HG03175 (cell line): ENCODE data around the gene ITGB1.
"Not testable (repeated sequence)": the region's sequence is repeated elsewhere in the genome, so short reads cannot be mapped to it uniquely, and the experiment has no call there.

ENCODE experiments used
- ATAC-seq: cut with Tn5 transposase; IDR thresholded peaks from one replicate; pipeline ENCODE4 v1.9.1; 2021; ENCODE audit warnings: mild to moderate bottlenecking, moderate library complexity; ENCODE audit not compliant: unreplicated experiment

ITGB1 gene

GRCh38 chr10:32940321-32941301, 17.4 kb downstream of the ITGB1 start:
- ATAC-seq: no peak

DNA sequence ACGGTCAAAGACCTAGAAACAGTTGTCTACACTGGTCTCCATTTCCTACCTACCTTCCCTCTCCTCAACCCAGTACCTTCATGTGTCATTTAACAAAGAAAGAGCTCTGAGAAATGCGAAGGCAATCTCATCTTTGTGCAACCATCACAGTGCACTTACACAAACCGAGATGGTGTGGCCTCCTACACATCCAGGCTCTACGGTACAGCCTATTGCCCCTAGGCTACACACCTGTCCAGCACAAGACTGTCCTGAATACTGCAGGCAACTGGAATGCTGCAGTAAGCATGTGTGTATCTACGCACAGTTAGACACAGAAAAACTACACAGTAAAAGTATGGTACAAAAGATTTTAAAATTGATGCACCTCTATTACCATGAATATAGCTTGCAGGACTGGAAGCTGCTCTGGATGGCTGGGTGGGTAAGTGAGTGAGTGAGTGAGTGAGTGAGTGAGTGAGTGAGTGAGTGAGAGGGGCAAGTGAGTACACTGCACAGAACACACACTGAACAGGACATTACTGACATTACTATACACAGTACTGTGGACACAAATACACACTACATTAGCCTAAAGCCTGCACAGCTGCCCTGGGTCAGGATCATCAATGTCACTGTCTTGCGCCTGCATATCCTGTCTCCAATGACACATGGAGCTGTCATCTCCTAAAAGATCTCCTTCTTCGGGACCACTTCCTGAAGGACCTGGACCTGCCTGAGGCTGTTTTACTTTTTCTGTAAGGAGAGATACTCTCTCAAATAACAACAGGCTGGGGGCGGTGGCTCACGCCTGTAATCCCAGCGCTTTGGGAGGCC, 18.5 kb downstream of the ITGB1 start:
- ATAC-seq: no peak

GRCh38 chr10:32938554-32939061, 19.4 kb downstream of the ITGB1 start:
- no peak for ATAC-seq

GRCh38 chr10:32937911-32938424, 20.1 kb downstream of the ITGB1 start:
- no peak for ATAC-seq

- no peak for ATAC-seq
Observed at GRCh38 chr10:32932225-32932729, 25.8 kb downstream of the ITGB1 start.

- ATAC-seq: no peak
Observed at GRCh38 chr10:32931593-32931992, 26.4 kb downstream of the ITGB1 start.

- no peak for ATAC-seq
Observed at GRCh38 chr10:32930036-32930435, 28.0 kb downstream of the ITGB1 start.

DNA sequence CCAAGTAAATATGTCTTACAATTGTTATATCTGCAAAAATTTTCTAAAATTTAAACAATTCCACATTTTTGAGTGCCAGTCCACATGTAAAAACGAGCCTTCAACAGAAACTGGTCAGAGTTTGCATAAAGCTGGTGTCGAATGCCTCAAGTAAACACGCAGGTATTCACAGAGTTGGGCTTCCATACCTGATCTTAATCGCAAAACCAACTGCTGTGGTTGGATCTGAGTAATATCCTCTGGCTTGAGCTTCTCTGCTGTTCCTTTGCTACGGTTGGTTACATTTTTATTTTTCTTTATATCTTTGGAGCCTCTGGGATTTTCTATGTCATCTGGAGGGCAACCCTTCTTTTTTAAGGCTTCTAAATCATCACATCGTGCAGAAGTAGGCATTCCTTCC, 28.4 kb downstream of the ITGB1 start:
- ATAC-seq: no peak

DNA sequence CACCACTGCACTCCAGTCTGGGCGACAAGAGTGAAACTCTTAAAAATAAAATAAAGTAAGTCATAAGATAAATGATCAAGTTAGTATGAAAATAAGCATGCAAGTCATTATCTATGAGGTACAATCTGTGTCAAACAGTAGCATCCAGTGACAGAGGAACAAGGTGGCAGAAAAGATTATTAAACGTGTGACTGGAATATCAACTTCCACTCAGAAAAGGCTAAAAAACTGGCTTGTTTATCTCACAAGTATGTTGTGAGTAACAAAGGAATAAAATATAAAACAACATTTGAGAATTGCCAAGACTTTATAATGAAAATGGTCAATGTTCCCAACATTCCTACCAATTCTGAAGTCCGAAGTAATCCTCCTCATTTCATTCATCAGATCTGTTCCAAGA, 30.3 kb downstream of the ITGB1 start:
- no peak for ATAC-seq

GRCh38 chr10:32923849-32924248, 34.2 kb downstream of the ITGB1 start:
- ATAC-seq: no peak

GRCh38 chr10:32923134-32923533, 34.9 kb downstream of the ITGB1 start:
- no peak for ATAC-seq

GRCh38 chr10:32922170-32922569, 35.9 kb downstream of the ITGB1 start:
- ATAC-seq: no peak

- not testable (repeated sequence) for ATAC-seq
Observed at GRCh38 chr10:32917817-32918216, 40.2 kb downstream of the ITGB1 start.

GRCh38 chr10:32911285-32912016, 46.6 kb downstream of the ITGB1 start:
- no peak for ATAC-seq

- ATAC-seq: not testable (repeated sequence)
Observed at GRCh38 chr10:32909970-32910369, 48.1 kb downstream of the ITGB1 start.

- ATAC-seq: no peak
Observed at GRCh38 chr10:32909456-32909855, 48.6 kb downstream of the ITGB1 start.

- ATAC-seq: no peak
Observed at GRCh38 chr10:32906595-32906994, 51.4 kb downstream of the ITGB1 start.

- ATAC-seq: no peak
Observed at GRCh38 chr10:32905466-32905865, 52.6 kb downstream of the ITGB1 start.

- ATAC-seq: no peak
Observed at GRCh38 chr10:32901815-32902214, 56.2 kb downstream of the ITGB1 start.

DNA sequence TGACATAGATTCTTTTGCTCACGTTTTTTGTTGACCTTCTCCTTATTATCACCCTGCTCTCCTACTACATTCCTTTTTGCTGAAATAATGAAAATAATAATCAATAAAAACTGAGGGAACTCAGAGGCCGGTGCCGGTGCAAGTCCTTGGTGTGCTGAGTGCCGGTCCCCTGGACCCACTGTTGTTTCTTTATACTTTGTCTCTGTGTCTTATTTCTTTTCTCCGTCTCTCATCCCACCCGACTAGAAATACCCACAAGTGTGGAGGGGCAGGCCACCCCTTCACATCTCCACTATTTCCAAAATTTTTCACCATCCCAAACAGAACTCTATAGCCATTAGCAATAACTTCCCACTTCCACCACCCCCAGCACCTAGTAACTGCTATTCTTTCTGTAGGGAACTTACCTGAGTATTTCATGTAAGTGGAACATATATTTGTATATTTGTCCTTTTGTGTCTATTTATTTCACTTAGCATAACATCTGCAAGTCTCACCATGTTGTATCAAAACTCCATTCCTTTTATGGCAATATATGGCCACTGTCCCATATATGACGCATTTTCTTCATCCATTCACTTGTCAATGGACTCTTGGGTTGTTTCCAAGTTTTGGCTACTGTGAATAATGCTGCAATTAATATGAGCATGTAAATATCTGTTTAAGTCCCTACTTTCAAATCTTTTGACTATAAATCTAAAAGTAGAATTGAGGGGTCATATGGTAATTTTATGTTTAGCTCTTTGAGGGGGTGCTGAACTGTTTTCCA, 62.6 kb downstream of the ITGB1 start:
- ATAC-seq: not testable (repeated sequence)
